HG03521 (cell line): ENCODE measurements around the gene C1QC.

Experiments used
- ATAC-seq: cut with Tn5 transposase; IDR thresholded peaks from one replicate; pipeline ENCODE4 v1.9.1; 2021; ENCODE audit warnings: mild to moderate bottlenecking, moderate library complexity; ENCODE audit not compliant: unreplicated experiment

C1QC gene

GRCh38 chr1:22676916-22677583 lies 33.6 kb downstream of the C1QC start:
- no peak for ATAC-seq

- no peak for ATAC-seq
Measured at GRCh38 chr1:22677931-22678896, 34.8 kb downstream of the C1QC start.

- ATAC-seq, result no peak
Measured at GRCh38 chr1:22680726-22681125, 37.3 kb downstream of the C1QC start.

- no peak for ATAC-seq
Measured at GRCh38 chr1:22681556-22682276, 38.3 kb downstream of the C1QC start.

- no peak for ATAC-seq
Measured at GRCh38 chr1:22683547-22683946, 40.1 kb downstream of the C1QC start.

GRCh38 chr1:22685591-22686059 lies 42.2 kb downstream of the C1QC start:
- no peak for ATAC-seq

GRCh38 chr1:22687191-22687590 lies 43.8 kb downstream of the C1QC start:
- no peak for ATAC-seq

GRCh38 chr1:22688466-22688865 lies 45.0 kb downstream of the C1QC start:
- ATAC-seq, result no peak

GRCh38 chr1:22689505-22689904 lies 46.1 kb downstream of the C1QC start:
- ATAC-seq, result no peak

GRCh38 chr1:22691031-22691753 lies 47.8 kb downstream of the C1QC start:
- ATAC-seq, result no peak

- ATAC-seq, result no peak
Measured at GRCh38 chr1:22694172-22694571, 50.7 kb downstream of the C1QC start.

- no peak for ATAC-seq
Measured at GRCh38 chr1:22696610-22697009, 53.2 kb downstream of the C1QC start.
